Trophoblast cell (in vitro differentiated cells and primary cell): ENCODE data around the gene TPRX2.

Experiments
- DNase-seq, 2 donors: peaks; one replicate each; pipeline ENCODE4 v3.0.0-alpha.2; 2016
- H2AFZ ChIP-seq: 2 replicates; pipeline ENCODE4 v1.6.1; 2013; ENCODE audit warnings: low read length, moderate library complexity, mild to moderate bottlenecking; ENCODE audit not compliant: insufficient read depth, poor library complexity
- H2AK5ac ChIP-seq: 2 replicates; pipeline ENCODE4 v1.6.1; 2013; ENCODE audit warnings: mild to moderate bottlenecking, low read length
- H2BK120ac ChIP-seq: 2 replicates; pipeline ENCODE4 v1.6.1; 2013; ENCODE audit warnings: low read length, mild to moderate bottlenecking, moderate library complexity; ENCODE audit not compliant: insufficient read depth, poor library complexity
- H2BK12ac ChIP-seq: 2 replicates; pipeline ENCODE4 v1.6.1; 2013; ENCODE audit warnings: mild to moderate bottlenecking, low read length, moderate library complexity
- H2BK5ac ChIP-seq: 2 replicates; pipeline ENCODE4 v1.6.1; 2013; ENCODE audit warnings: low read length, low read depth, moderate library complexity, mild to moderate bottlenecking; ENCODE audit not compliant: poor library complexity
- H3K14ac ChIP-seq: 2 replicates; pipeline ENCODE4 v1.6.1; 2013; ENCODE audit warnings: mild to moderate bottlenecking, low read length
- H3K18ac ChIP-seq: 2 replicates; pipeline ENCODE4 v1.6.1; 2013; ENCODE audit warnings: mild to moderate bottlenecking, low read length
- H3K23ac ChIP-seq: 2 replicates; pipeline ENCODE4 v1.6.1; 2013; ENCODE audit warnings: low read length
- H3K27ac ChIP-seq: 2 replicates; pipeline ENCODE4 v1.5.1; 2013; ENCODE audit warnings: low read depth, mild to moderate bottlenecking, inconsistent platforms, low read length, moderate library complexity
- H3K27me3 ChIP-seq: 2 replicates; pipeline ENCODE4 v1.6.1; 2013; ENCODE audit warnings: inconsistent platforms, mild to moderate bottlenecking, low read length, moderate library complexity; ENCODE audit not compliant: insufficient read depth
- H3K36me3 ChIP-seq, 2 experiments: 1 replicate in 1 of 2; 2 replicates in 1 of 2; pipeline ENCODE4 v1.6.1; 2013; ENCODE audit warnings: low read length in 2 of 2, mild to moderate bottlenecking in 2 of 2, moderate library complexity in 1 of 2; ENCODE audit not compliant: insufficient read depth in 2 of 2, control insufficient read depth in 1 of 2
- H3K4ac ChIP-seq: 2 replicates; pipeline ENCODE4 v1.6.1; 2013; ENCODE audit warnings: low read depth, mild to moderate bottlenecking, low read length, moderate library complexity
- H3K4me1 ChIP-seq, 2 experiments: 1 replicate in 1 of 2; 2 replicates in 1 of 2; pipeline ENCODE4 v1.6.1; 2013; ENCODE audit warnings: low read length in 2 of 2, mild to moderate bottlenecking in 2 of 2, moderate library complexity in 1 of 2; ENCODE audit not compliant: insufficient read depth in 2 of 2, control insufficient read depth in 1 of 2
- H3K4me2 ChIP-seq: 2 replicates; pipeline ENCODE4 v1.6.1; 2013; ENCODE audit warnings: inconsistent platforms, mild to moderate bottlenecking, low read length, moderate library complexity
- H3K4me3 ChIP-seq: 2 replicates; pipeline ENCODE4 v1.5.1; 2013; ENCODE audit warnings: mild to moderate bottlenecking, low read depth, low read length, inconsistent platforms
- H3K79me1 ChIP-seq: one replicate; pipeline ENCODE4 v1.6.1; 2013; ENCODE audit warnings: low read length
- H3K79me2 ChIP-seq: 2 replicates; pipeline ENCODE4 v1.6.1; 2013; ENCODE audit warnings: low read length, mild to moderate bottlenecking; ENCODE audit not compliant: control insufficient read depth, insufficient read depth, poor library complexity
- H3K9ac ChIP-seq: 2 replicates; pipeline ENCODE4 v1.6.1; 2013; ENCODE audit warnings: mild to moderate bottlenecking, low read length
- H3K9me3 ChIP-seq: 2 replicates; pipeline ENCODE4 v1.6.1; 2013; ENCODE audit warnings: low read depth, mild to moderate bottlenecking, control low read depth, inconsistent platforms, low read length; ENCODE audit not compliant: insufficient read depth
- H4K12ac ChIP-seq: 2 replicates; pipeline ENCODE4 v1.6.1; 2013; ENCODE audit warnings: low read depth, mild to moderate bottlenecking, low read length, moderate library complexity
- H4K8ac ChIP-seq: 2 replicates; pipeline ENCODE4 v1.6.1; 2013; ENCODE audit warnings: low read depth, mild to moderate bottlenecking, low read length, moderate library complexity
- H4K91ac ChIP-seq: one replicate; pipeline ENCODE4 v1.6.1; 2013; ENCODE audit warnings: low read depth, mild to moderate bottlenecking, low read length, moderate library complexity
- WGBS: extraction: QIAGEN DNeasy Blood & Tissue Kit; methylation state at CpG from one replicate; pipeline ENCODE4 v1.1.7; 2013; ENCODE audit warnings: missing lambda C conversion rate; ENCODE audit not compliant: insufficient read length, insufficient coverage; ENCODE audit errors: extremely low coverage; 5-methylcytosine and 5-hydroxymethylcytosine counted together

TPRX2 gene

GRCh38 chr19:47824396-47824795 lies 34.6 kb upstream of the TPRX2 start:
- no peak overlapping the region for H3K4me3 ChIP-seq
- H4K91ac ChIP-seq, result no peak overlapping the region
- WGBS, result no CpG with 5 or more reads among the region's 6 CpGs

GRCh38 chr19:47826800-47827199 lies 32.2 kb upstream of the TPRX2 start:
- H3K79me1 ChIP-seq, result no peaks in the 10 kb centered on the region
- no peak overlapping the region for H3K18ac ChIP-seq
- H4K8ac ChIP-seq, result no peak overlapping the region
- H2AK5ac ChIP-seq, result no peak overlapping the region
- no peaks in the 10 kb centered on the region for H3K27me3 ChIP-seq
- no peaks in the 10 kb centered on the region for H3K9me3 ChIP-seq
- no peak for DNase-seq
- H2BK120ac ChIP-seq, result no peak overlapping the region
- H3K9ac ChIP-seq, result no peak overlapping the region
- WGBS, result no CpG with 5 or more reads among the region's 6 CpGs
- no peak overlapping the region for H4K12ac ChIP-seq
- no peak overlapping the region for H3K27ac ChIP-seq
- no peaks in the 10 kb centered on the region for H3K36me3 ChIP-seq
- no peak overlapping the region for H3K14ac ChIP-seq
- H3K4me1 ChIP-seq, result no peaks in the 10 kb centered on the region
- H3K4me2 ChIP-seq, result no peak overlapping the region
- H2BK5ac ChIP-seq, result no peak overlapping the region
- H2AFZ ChIP-seq, result no peak overlapping the region
- H4K91ac ChIP-seq, result no peak overlapping the region
- H3K4me3 ChIP-seq, result no peak overlapping the region
- no peak overlapping the region for H3K4ac ChIP-seq
- H3K23ac ChIP-seq, result no peak overlapping the region
- no peak overlapping the region for H2BK12ac ChIP-seq
- H3K79me2 ChIP-seq, result no peaks in the 10 kb centered on the region

More at GRCh38 chr19:47824396-47824795, 34.6 kb upstream of the TPRX2 start:
- Histone ChIP-seq H4K8ac (no peak overlapping the region), H3K79me1 (no peaks in the 10 kb centered on the region), H3K14ac (no peak overlapping the region), H4K12ac (no peak overlapping the region), H3K27me3 (no peaks in the 10 kb centered on the region), H3K36me3 (no peaks in the 10 kb centered on the region), H2AK5ac (no peak overlapping the region), H2BK12ac (no peak overlapping the region), H2AFZ (no peak overlapping the region), H3K4me1 (no peaks in the 10 kb centered on the region), H3K18ac (no peak overlapping the region), H3K23ac (no peak overlapping the region), H3K4me2 (no peak overlapping the region), H2BK5ac (no peak overlapping the region), H3K4ac (no peak overlapping the region), H2BK120ac (no peak overlapping the region), H3K27ac (no peak overlapping the region), H3K79me2 (no peaks in the 10 kb centered on the region), H3K9ac (no peak overlapping the region), H3K9me3 (peaks cover 1% of the 10 kb centered on the region)
- DNase-seq, result no peak

GRCh38 chr19:47832723-47833122 lies 26.3 kb upstream of the TPRX2 start:
- no peak overlapping the region for H3K14ac ChIP-seq
- no peaks in the 10 kb centered on the region for H3K79me2 ChIP-seq
- H3K4ac ChIP-seq, result no peak overlapping the region
- H3K27me3 ChIP-seq, result no peaks in the 10 kb centered on the region
- no peak overlapping the region for H4K8ac ChIP-seq
- H4K12ac ChIP-seq, result no peak overlapping the region
- no peak overlapping the region for H3K23ac ChIP-seq
- H2BK120ac ChIP-seq, result no peak overlapping the region
- H3K4me1 ChIP-seq, result no peaks in the 10 kb centered on the region
- H3K4me3 ChIP-seq, result no peak overlapping the region
- H3K9me3 ChIP-seq, result no peaks in the 10 kb centered on the region
- H2AK5ac ChIP-seq, result no peak overlapping the region
- no peak overlapping the region for H3K27ac ChIP-seq
- no peaks in the 10 kb centered on the region for H3K36me3 ChIP-seq
- H3K18ac ChIP-seq, result no peak overlapping the region
- H3K9ac ChIP-seq, result no peak overlapping the region
- no peak overlapping the region for H2BK12ac ChIP-seq
- no peak overlapping the region for H2AFZ ChIP-seq
- no peak overlapping the region for H3K4me2 ChIP-seq
- no peak overlapping the region for H2BK5ac ChIP-seq
- H3K79me1 ChIP-seq, result no peaks in the 10 kb centered on the region
- no CpG with 5 or more reads among the region's 4 CpGs for WGBS
- DNase-seq, result no peak
- H4K91ac ChIP-seq, result no peak overlapping the region

- no CpG with 5 or more reads among the region's 8 CpGs for WGBS
- Histone ChIP-seq H4K91ac (no peak overlapping the region), H2AFZ (no peak overlapping the region), H3K4me1 (no peaks in the 10 kb centered on the region), H3K4me2 (no peak overlapping the region), H3K79me1 (no peaks in the 10 kb centered on the region), H2BK120ac (no peak overlapping the region), H2BK12ac (no peak overlapping the region), H3K9me3 (no peaks in the 10 kb centered on the region), H4K8ac (no peak overlapping the region), H2BK5ac (no peak overlapping the region), H3K4me3 (no peak overlapping the region), H3K18ac (no peak overlapping the region), H2AK5ac (no peak overlapping the region), H3K4ac (no peak overlapping the region), H3K9ac (no peak overlapping the region), H3K27me3 (no peaks in the 10 kb centered on the region), H3K23ac (no peak overlapping the region), H4K12ac (no peak overlapping the region), H3K27ac (no peak overlapping the region), H3K36me3 (no peaks in the 10 kb centered on the region), H3K14ac (no peak overlapping the region), H3K79me2 (no peaks in the 10 kb centered on the region)
- DNase-seq, result no peak
Measured at GRCh38 chr19:47836038-47836437, 23.0 kb upstream of the TPRX2 start.
